Cardiac muscle cell (in vitro differentiated cells and primary cell): Measurements from ENCODE around the gene COL26A1. TPM values are rescaled to one million over a fixed set of nuclear protein-coding genes. Genes with fewer than 3 reads are reported as not detected.

Source experiments
- DNase-seq, 2 donors: peaks; one replicate each; pipeline versions ENCODE4 v3.0.0 to v3.0.0-alpha.2; 2010 to 2017; ENCODE audit warnings: low read depth in 1 of 2, low spot score in 1 of 2
- H3K27ac ChIP-seq: fragments of 200-600 bp; sonication (generic); 2 replicates; pipeline ENCODE4 v1.5.1; 2016
- H3K27me3 ChIP-seq: fragments of 200-600 bp; sonication (generic); 2 replicates; pipeline ENCODE4 v1.6.0; 2016; ENCODE audit warnings: control low read depth
- H3K36me3 ChIP-seq: fragments of 200-600 bp; sonication (generic); 2 replicates; pipeline ENCODE4 v1.5.1; 2016; ENCODE audit warnings: control low read depth
- H3K4me1 ChIP-seq: fragments of 200-600 bp; sonication (generic); 2 replicates; pipeline ENCODE4 v1.8.1; 2017; ENCODE audit warnings: low read depth, mild to moderate bottlenecking, mixed run types
- H3K4me3 ChIP-seq: fragments of 200-600 bp; sonication (generic); 2 replicates; pipeline ENCODE4 v1.5.1; 2016; ENCODE audit warnings: mild to moderate bottlenecking
- H3K9me3 ChIP-seq: fragments of 200-600 bp; sonication (generic); 2 replicates; pipeline ENCODE4 v1.5.1; 2017; ENCODE audit warnings: low read depth, mild to moderate bottlenecking, control low read depth
- polyA plus RNA-seq: library from polyadenylated mRNA; unstranded; fragments of >200 nt; fragmentation: Nextera tagmentation; extraction: Ambion mirVana; gene quantifications from 2 replicates; pipeline ENCODE4 v1.2.1, GENCODE V29; 2016
- total RNA-seq: library from RNA; depleted of rRNA; stranded (reverse); fragments of >200 nt; gene quantifications from 2 replicates; pipeline ENCODE4 v1.2.3, GENCODE V29; 2016
- TF ChIP-seq, protein P1 (sequence below): IDR thresholded peaks from 2 replicates; pipeline ENCODE4 v1.5.1; 2012; ENCODE audit warnings: low read depth, mild to moderate bottlenecking, low read length

Gene COL26A1
- total and polyA plus RNA-seq, 2 experiments from 2014 or later = 12.5 to 44.8 TPM

DNA sequence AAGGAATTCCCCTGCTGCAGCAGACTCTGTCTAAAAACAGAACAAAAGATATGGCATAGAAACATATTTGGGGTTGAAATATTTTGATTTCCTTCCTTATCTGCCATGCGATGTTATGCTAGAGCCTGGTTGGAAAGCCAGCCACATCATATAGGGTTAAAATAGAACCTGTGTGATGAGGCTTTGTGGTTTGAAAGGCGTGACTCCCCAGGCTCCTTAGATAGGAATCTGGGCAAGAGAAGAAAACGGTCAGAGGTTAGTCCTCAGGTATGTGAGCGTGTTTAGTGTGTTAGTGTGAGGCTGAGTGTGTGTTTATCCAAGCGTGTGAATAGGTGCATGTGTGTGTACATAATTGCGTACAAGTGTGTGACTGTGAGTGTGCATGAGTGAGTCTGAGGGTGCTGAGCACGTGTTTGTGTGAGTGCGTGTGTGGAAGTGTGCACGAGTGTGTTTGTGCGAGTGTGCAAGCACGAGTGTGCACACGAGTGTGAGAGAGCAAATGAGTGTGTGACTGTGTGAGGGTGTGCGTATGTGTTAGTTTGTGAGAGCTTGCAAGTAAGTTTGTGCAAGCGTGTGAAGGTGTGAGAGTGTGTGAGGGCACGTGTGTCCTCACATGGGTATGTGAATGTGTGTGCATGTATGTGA, 79.9 kb downstream of the COL26A1 start:
- H3K27ac ChIP-seq = no peak overlapping the region
- TF ChIP-seq, protein P1, sequence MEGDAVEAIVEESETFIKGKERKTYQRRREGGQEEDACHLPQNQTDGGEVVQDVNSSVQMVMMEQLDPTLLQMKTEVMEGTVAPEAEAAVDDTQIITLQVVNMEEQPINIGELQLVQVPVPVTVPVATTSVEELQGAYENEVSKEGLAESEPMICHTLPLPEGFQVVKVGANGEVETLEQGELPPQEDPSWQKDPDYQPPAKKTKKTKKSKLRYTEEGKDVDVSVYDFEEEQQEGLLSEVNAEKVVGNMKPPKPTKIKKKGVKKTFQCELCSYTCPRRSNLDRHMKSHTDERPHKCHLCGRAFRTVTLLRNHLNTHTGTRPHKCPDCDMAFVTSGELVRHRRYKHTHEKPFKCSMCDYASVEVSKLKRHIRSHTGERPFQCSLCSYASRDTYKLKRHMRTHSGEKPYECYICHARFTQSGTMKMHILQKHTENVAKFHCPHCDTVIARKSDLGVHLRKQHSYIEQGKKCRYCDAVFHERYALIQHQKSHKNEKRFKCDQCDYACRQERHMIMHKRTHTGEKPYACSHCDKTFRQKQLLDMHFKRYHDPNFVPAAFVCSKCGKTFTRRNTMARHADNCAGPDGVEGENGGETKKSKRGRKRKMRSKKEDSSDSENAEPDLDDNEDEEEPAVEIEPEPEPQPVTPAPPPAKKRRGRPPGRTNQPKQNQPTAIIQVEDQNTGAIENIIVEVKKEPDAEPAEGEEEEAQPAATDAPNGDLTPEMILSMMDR = no peak

DNA sequence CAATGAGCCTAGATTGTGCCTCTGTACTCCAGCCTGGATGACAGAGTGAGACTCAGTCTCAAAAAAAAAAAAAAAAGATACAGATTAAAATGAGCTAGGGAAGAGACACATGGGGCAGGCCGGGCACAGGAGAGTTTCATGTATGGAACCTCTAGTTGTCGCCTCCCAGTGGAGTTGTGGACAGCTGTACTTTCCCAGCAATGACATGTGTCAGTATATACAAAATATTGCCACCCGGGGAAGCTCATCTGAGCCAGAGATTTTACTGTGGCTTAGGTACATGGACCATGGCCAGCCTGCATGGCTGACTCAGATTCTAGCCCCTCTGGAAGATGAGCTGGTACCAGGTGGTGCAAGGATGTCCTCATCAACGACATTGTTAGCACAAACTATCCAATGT, 87.4 kb downstream of the COL26A1 start:
- Histone ChIP-seq H3K27ac (no peak overlapping the region), H3K4me3 (no peak overlapping the region), H3K4me1 (no peaks in the 10 kb centered on the region), H3K9me3 (no peaks in the 10 kb centered on the region), H3K27me3 (no peaks in the 10 kb centered on the region), H3K36me3 (no peaks in the 10 kb centered on the region)
- TF ChIP-seq, protein P1 = no peak
- no peak for DNase-seq

More for the DNA sequence above, 79.9 kb downstream of the COL26A1 start:
- Histone ChIP-seq H3K9me3 (no peaks in the 10 kb centered on the region), H3K36me3 (no peaks in the 10 kb centered on the region), H3K4me1 (peaks cover 7% of the 10 kb centered on the region), H3K27me3 (no peaks in the 10 kb centered on the region), H3K4me3 (no peak overlapping the region)
- DNase-seq = no peak

DNA sequence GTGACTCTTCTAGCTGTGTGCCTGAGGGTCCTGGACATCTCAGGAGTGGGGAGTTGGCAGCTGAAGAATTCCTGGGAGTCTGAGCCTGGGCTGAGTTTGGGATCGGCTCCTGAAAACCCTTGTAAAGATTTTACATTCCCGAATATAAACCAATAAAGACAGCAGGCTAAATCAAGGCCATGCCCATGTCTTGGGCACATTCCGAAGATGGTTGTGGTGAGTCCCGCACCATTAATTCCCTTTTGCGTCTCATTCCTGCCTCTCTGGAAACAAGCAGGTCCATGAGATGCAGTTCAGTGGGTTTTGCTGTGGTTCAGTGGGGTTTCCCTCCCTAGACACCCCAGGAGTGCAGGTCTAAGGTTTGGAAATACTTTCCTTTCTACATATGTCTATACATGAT, 90.9 kb downstream of the COL26A1 start:
- no peaks in the 10 kb centered on the region for H3K4me1 ChIP-seq
- no peak overlapping the region for H3K27ac ChIP-seq
- H3K36me3 ChIP-seq = no peaks in the 10 kb centered on the region
- H3K4me3 ChIP-seq = no peak overlapping the region
- H3K27me3 ChIP-seq = no peaks in the 10 kb centered on the region
- DNase-seq = no peak
- TF ChIP-seq, protein P1 = no peak
- no peaks in the 10 kb centered on the region for H3K9me3 ChIP-seq

DNA sequence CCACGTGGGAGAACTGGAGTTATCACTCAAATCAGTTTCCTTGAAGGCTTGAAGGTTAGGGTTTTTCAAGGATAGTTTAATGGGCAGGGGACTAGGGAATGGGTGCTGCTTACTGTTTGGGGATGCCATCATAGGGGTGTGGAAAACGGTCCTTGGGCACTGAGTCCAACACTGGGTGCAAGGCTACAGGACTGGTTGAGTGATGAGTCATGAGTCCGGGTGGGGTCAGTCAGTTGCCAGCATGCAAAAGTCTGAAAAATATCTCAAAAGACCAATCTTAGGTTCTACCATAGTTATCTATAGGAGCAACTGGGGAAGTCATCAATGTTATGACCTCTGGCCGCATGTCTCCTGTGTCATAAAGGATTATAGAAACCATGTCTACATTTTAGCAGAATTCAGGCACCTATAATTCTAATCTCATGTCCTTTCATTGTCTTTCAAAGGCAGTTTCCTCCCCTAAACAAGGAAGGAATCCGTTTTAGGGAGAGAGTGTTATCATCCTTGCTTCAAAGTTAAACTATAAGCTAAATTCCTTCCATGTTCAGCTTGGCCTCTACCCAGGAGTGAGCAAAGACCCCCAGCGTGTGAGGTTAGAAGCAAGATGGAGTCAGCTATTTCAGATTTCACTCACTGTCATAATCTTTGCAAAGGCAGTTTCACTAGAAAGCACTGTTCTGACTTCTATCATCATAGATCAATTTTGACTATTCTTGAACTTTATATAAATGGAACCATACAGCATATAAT, 94.5 kb downstream of the COL26A1 start:
- H3K27ac ChIP-seq = no peak overlapping the region
- TF ChIP-seq, protein P1 = no peak
- H3K9me3 ChIP-seq = no peaks in the 10 kb centered on the region
- no peak for DNase-seq
- H3K27me3 ChIP-seq = no peaks in the 10 kb centered on the region
- no peak overlapping the region for H3K4me3 ChIP-seq
- H3K4me1 ChIP-seq = no peaks in the 10 kb centered on the region
- H3K36me3 ChIP-seq = no peaks in the 10 kb centered on the region

DNA sequence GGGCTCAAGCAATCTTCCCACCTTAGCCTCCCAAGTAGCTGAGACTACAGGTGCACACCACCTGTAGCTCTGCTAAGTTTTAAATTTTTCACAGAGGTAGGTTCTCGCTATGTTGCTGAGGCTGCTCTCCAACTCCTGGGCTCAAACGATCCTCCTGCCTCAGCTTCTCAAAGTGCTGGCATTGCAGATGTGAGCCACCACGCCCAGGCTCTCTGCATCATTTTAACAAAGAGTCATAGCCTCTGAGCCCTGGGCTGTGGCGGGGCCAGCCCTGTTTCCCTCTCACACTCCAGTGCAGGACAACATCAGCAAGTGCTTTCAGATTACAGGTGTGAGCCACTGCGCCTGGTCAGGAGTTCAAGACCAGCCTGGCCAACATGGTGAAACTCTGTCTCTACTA, 102.5 kb downstream of the COL26A1 start:
- Histone ChIP-seq H3K9me3 (no peaks in the 10 kb centered on the region), H3K4me3 (no peak overlapping the region), H3K27ac (no peak overlapping the region), H3K27me3 (no peaks in the 10 kb centered on the region), H3K36me3 (no peaks in the 10 kb centered on the region), H3K4me1 (no peaks in the 10 kb centered on the region)
- TF ChIP-seq, protein P1 = no peak
- no peak for DNase-seq
